ENCODE data around the gene KCNK10.

The KCNK10 gene

GRCh38 chr14:88311780-88312179 is 11.3 kb downstream of the KCNK10 start:
- Histone ChIP-seq H2AFZ (ENCODE audit: low read depth, low read length) (no peak overlapping the region), H3K27ac (ENCODE audit: low read length) (no peak overlapping the region), H4K20me1 (ENCODE audit: insufficient read depth, low read length) (no peaks in the 10 kb centered on the region), H3K9ac (ENCODE audit: low read length) (no peak overlapping the region), H3K36me3 (replicated peaks; ENCODE audit: low read depth, low read length) (no peaks in the 10 kb centered on the region), H3K27me3 (ENCODE audit: low read depth, low read length) (no peaks in the 10 kb centered on the region), H3K9me3 (ENCODE audit: insufficient read depth, low read length) (no peaks in the 10 kb centered on the region), H3K4me1 (ENCODE audit: low read length) (no peaks in the 10 kb centered on the region), H3K4me2 (ENCODE audit: low read length) (no peak overlapping the region), H3K4me3 (ENCODE audit: low read length) (no peak overlapping the region), H3K79me2 (ENCODE audit: low read length) (no peaks in the 10 kb centered on the region)
- TF ChIP-seq EZH2phosphoT487 (IDR thresholded peaks at IDR 0.05; ENCODE audit: low read depth) = no peak
- TF ChIP-seq CTCF (IDR thresholded peaks at IDR 0.05; ENCODE audit: low read depth, low read length) = no peak

- TF ChIP-seq EZH2phosphoT487 (IDR thresholded peaks at IDR 0.05; ENCODE audit: low read depth) (no peak), CTCF (IDR thresholded peaks at IDR 0.05; ENCODE audit: low read depth, low read length) (no peak)
- H2AFZ ChIP-seq (ENCODE audit: low read depth, low read length) = no peak overlapping the region
- no peaks in the 10 kb centered on the region for H3K9me3 ChIP-seq (ENCODE audit: insufficient read depth, low read length)
- no peaks in the 10 kb centered on the region for H3K79me2 ChIP-seq (ENCODE audit: low read length)
- H3K4me3 ChIP-seq (ENCODE audit: low read length) = no peak overlapping the region
- H3K9ac ChIP-seq (ENCODE audit: low read length) = no peak overlapping the region
- no peaks in the 10 kb centered on the region for H3K27me3 ChIP-seq (ENCODE audit: low read depth, low read length)
- no peaks in the 10 kb centered on the region for H4K20me1 ChIP-seq (ENCODE audit: insufficient read depth, low read length)
- no peak overlapping the region for H3K27ac ChIP-seq (ENCODE audit: low read length)
- no peaks in the 10 kb centered on the region for H3K36me3 ChIP-seq (replicated peaks; ENCODE audit: low read depth, low read length)
- H3K4me1 ChIP-seq (ENCODE audit: low read length) = no peaks in the 10 kb centered on the region
- H3K4me2 ChIP-seq (ENCODE audit: low read length) = no peak overlapping the region
Observed at GRCh38 chr14:88310449-88310848, 12.6 kb downstream of the KCNK10 start.

- H3K27me3 ChIP-seq (ENCODE audit: low read depth, low read length) = 0 out of 2 replicates have a peak, but pooled peaks cover 3% of the 10 kb centered on the region
- H4K20me1 ChIP-seq (ENCODE audit: insufficient read depth, low read length) = no peaks in the 10 kb centered on the region
- no peaks in the 10 kb centered on the region for H3K36me3 ChIP-seq (replicated peaks; ENCODE audit: low read depth, low read length)
- H2AFZ ChIP-seq (ENCODE audit: low read depth, low read length) = no peak overlapping the region
- no peak overlapping the region for H3K4me2 ChIP-seq (ENCODE audit: low read length)
- no peaks in the 10 kb centered on the region for H3K9me3 ChIP-seq (ENCODE audit: insufficient read depth, low read length)
- H3K27ac ChIP-seq (ENCODE audit: low read length) = no peak overlapping the region
- no peaks in the 10 kb centered on the region for H3K4me1 ChIP-seq (ENCODE audit: low read length)
- no peaks in the 10 kb centered on the region for H3K79me2 ChIP-seq (ENCODE audit: low read length)
- H3K9ac ChIP-seq (ENCODE audit: low read length) = no peak overlapping the region
- H3K4me3 ChIP-seq (ENCODE audit: low read length) = no peak overlapping the region
- TF ChIP-seq CTCF (IDR thresholded peaks at IDR 0.05; ENCODE audit: low read depth, low read length) (no peak), EZH2phosphoT487 (IDR thresholded peaks at IDR 0.05; ENCODE audit: low read depth) (no peak)
Observed at GRCh38 chr14:88310021-88310420, 13.0 kb downstream of the KCNK10 start.

- H3K36me3 ChIP-seq (replicated peaks; ENCODE audit: low read depth, low read length) = no peaks in the 10 kb centered on the region
- H3K9ac ChIP-seq (ENCODE audit: low read length) = no peak overlapping the region
- H4K20me1 ChIP-seq (ENCODE audit: insufficient read depth, low read length) = no peaks in the 10 kb centered on the region
- no peak overlapping the region for H3K27ac ChIP-seq (ENCODE audit: low read length)
- H2AFZ ChIP-seq (ENCODE audit: low read depth, low read length) = no peak overlapping the region
- peaks cover 14% of the 10 kb centered on the region for H3K4me1 ChIP-seq (ENCODE audit: low read length)
- H3K27me3 ChIP-seq (ENCODE audit: low read depth, low read length) = 0 out of 2 replicates have a peak, but pooled peaks cover 3% of the 10 kb centered on the region
- H3K4me2 ChIP-seq (ENCODE audit: low read length) = no peak overlapping the region
- H3K9me3 ChIP-seq (ENCODE audit: insufficient read depth, low read length) = no peaks in the 10 kb centered on the region
- no peak overlapping the region for H3K4me3 ChIP-seq (ENCODE audit: low read length)
- TF ChIP-seq CTCF (IDR thresholded peaks at IDR 0.05; ENCODE audit: low read depth, low read length) = no peak
- no peak for TF ChIP-seq EZH2phosphoT487 (IDR thresholded peaks at IDR 0.05; ENCODE audit: low read depth)
- no peaks in the 10 kb centered on the region for H3K79me2 ChIP-seq (ENCODE audit: low read length)
Observed at GRCh38 chr14:88305528-88306322, 17.3 kb downstream of the KCNK10 start.

All from OCI-LY3 (cell line).